ENCODE results near the gene TENM3. TPM values are rescaled to one million over a fixed set of nuclear protein-coding genes. Genes with fewer than 3 reads are reported as not detected.

TENM3 gene
- total and polyA plus RNA-seq, 2 of the 8 experiments (the other 6 are each of a cell fraction or from before 2014, with no cell fraction given): 36.9 to 69.3 TPM

- TF ChIP-seq CHD7 (IDR thresholded peaks at IDR 0.05; ENCODE audit: insufficient replicate concordance, low read length) (no peak), RBBP5 (IDR thresholded peaks at IDR 0.05; ENCODE audit: borderline replicate concordance, low read depth, low read length) (no peak), TBP (IDR thresholded peaks at IDR 0.05; ENCODE audit: low read depth, low read length) (no peak), BACH1 (IDR thresholded peaks at IDR 0.05; ENCODE audit: low read length) (no peak), EGR1 (IDR thresholded peaks at IDR 0.05; ENCODE audit: borderline replicate concordance, low read depth, low read length) (no peak), KDM5A (IDR thresholded peaks at IDR 0.05; ENCODE audit: low read length) (no peak), JUN (IDR thresholded peaks at IDR 0.05; ENCODE audit: low read depth, low read length) (no peak), ATF3 (IDR thresholded peaks at IDR 0.05; ENCODE audit: insufficient read depth, low read depth, low read length) (no peak), RNF2 (IDR thresholded peaks at IDR 0.05; ENCODE audit: borderline replicate concordance, low read depth, low read length, missing control alignments, poor library complexity, severe bottlenecking) (no peak), MAFK (IDR thresholded peaks at IDR 0.05; ENCODE audit: low read depth, low read length) (no peak), FOSL1 (IDR thresholded peaks at IDR 0.05; ENCODE audit: insufficient read depth, low read depth, low read length) (no peak)
Observed at GRCh38 chr4:182380771-182381181, 137.6 kb downstream of the TENM3 start (continued).
